ENCODE measurements around the gene LGALS3BP. TPM values are rescaled to one million over a fixed set of nuclear protein-coding genes. Genes with fewer than 3 reads are reported as not detected.

LGALS3BP gene
- total RNA-seq, 1 experiment from 2014 or later: 361 TPM

GRCh38 chr17:78923660-78924453 is 55.9 kb downstream of the LGALS3BP start:
- no peak for DNase-seq (ENCODE audit: low read depth, low spot score)
- CTCF ChIA-PET: no interaction called here
- POLR2A ChIA-PET: no interaction called here
- TF ChIP-seq TCF7L2 (IDR thresholded peaks at IDR 0.05; ENCODE audit: low read depth, low read length) (no peak), SIN3A (IDR thresholded peaks at IDR 0.05; ENCODE audit: borderline replicate concordance, insufficient read depth, low read depth, low read length) (no peak), REST (IDR thresholded peaks at IDR 0.05; ENCODE audit: insufficient read depth in 1 of 2, low read depth in 2 of 2, low read length in 1 of 2) (no peak), CTCF (IDR thresholded peaks at IDR 0.05) (no peak), POLR2AphosphoS5 (IDR thresholded peaks at IDR 0.05; ENCODE audit: low read depth, low read length) (no peak)
- no peaks in the 10 kb centered on the region for H3K36me3 ChIP-seq (ENCODE audit: control insufficient read depth, insufficient read depth, low read length)
- intact Hi-C loops (cut with micrococcal nuclease; ENCODE audit: unreplicated experiment): no loop called here
- H3K27me3 ChIP-seq (ENCODE audit: control insufficient read depth, insufficient read depth, low read length): no peaks in the 10 kb centered on the region
- peak overlapping the region; percentile 36; the same call in 1 of the 2 replicates for H3K27ac ChIP-seq (ENCODE audit: low read length)
- H3K4me3 ChIP-seq (ENCODE audit: low read depth in 2 of 2, low read length in 2 of 2): peak overlapping the region; percentile 50 to 65
- ATAC-seq: peak; percentile 67
- H3K9me3 ChIP-seq (ENCODE audit: control insufficient read depth, insufficient read depth, low read depth, low read length): no peaks in the 10 kb centered on the region
- no TSS peak for BruUV-seq (replicated peaks)
- in situ Hi-C loops (cut with HindIII; ENCODE audit: low pct_unique_long_range_greater_than_20kb, low sequenced_read_pairs): no loop called here
- peaks cover 25% of the 10 kb centered on the region for H3K4me1 ChIP-seq (ENCODE audit: control insufficient read depth, insufficient read depth, low read length)

GRCh38 chr17:78922816-78923498 is 56.8 kb downstream of the LGALS3BP start:
- POLR2A ChIA-PET: no interaction called here
- H3K4me3 ChIP-seq (ENCODE audit: low read depth in 2 of 2, low read length in 2 of 2): peak overlapping the region; percentile 50 to 65; a peak in 3 of 4 replicates
- no TSS peak for BruUV-seq (replicated peaks)

More at GRCh38 chr17:78922816-78923498, 56.8 kb downstream of the LGALS3BP start:
- H3K27me3 ChIP-seq (ENCODE audit: control insufficient read depth, insufficient read depth, low read length): no peaks in the 10 kb centered on the region
- CTCF ChIA-PET: no interaction called here
- no peaks in the 10 kb centered on the region for H3K9me3 ChIP-seq (ENCODE audit: control insufficient read depth, insufficient read depth, low read depth, low read length)
- H3K36me3 ChIP-seq (ENCODE audit: control insufficient read depth, insufficient read depth, low read length): no peaks in the 10 kb centered on the region
- TF ChIP-seq REST (IDR thresholded peaks at IDR 0.05; ENCODE audit: insufficient read depth in 1 of 2, low read depth in 2 of 2, low read length in 1 of 2): no peak
- TF ChIP-seq TCF7L2 (IDR thresholded peaks at IDR 0.05; ENCODE audit: low read depth, low read length): no peak
- no peak for TF ChIP-seq SIN3A (IDR thresholded peaks at IDR 0.05; ENCODE audit: borderline replicate concordance, insufficient read depth, low read depth, low read length)
- TF ChIP-seq POLR2AphosphoS5 (IDR thresholded peaks at IDR 0.05; ENCODE audit: low read depth, low read length): no peak
- no peak for TF ChIP-seq CTCF (IDR thresholded peaks at IDR 0.05)
- DNase-seq (ENCODE audit: low read depth, low spot score) (no peak), ATAC-seq (no peak)
- H3K4me1 ChIP-seq (ENCODE audit: control insufficient read depth, insufficient read depth, low read length): peaks cover 25% of the 10 kb centered on the region
- intact Hi-C loops (cut with micrococcal nuclease; ENCODE audit: unreplicated experiment): no loop called here
- in situ Hi-C loops (cut with HindIII; ENCODE audit: low pct_unique_long_range_greater_than_20kb, low sequenced_read_pairs): no loop called here
- no peak overlapping the region for H3K27ac ChIP-seq (ENCODE audit: low read length)

Data from Panc1 (cell line).